NCI-H1105 (cell line): ENCODE data around the gene BABAM2.
A peak's percentile ranks its signal among the peaks of the same experiment; 100 is the strongest.
"Not testable (repeated sequence)": the region's sequence is repeated elsewhere in the genome, so short reads cannot be mapped to it uniquely, and the experiment has no call there.

Experiments
- DNase-seq: peaks from one replicate; lab custom pipeline; 2025; lab: John Stamatoyannopoulos, UW

Gene BABAM2

DNA sequence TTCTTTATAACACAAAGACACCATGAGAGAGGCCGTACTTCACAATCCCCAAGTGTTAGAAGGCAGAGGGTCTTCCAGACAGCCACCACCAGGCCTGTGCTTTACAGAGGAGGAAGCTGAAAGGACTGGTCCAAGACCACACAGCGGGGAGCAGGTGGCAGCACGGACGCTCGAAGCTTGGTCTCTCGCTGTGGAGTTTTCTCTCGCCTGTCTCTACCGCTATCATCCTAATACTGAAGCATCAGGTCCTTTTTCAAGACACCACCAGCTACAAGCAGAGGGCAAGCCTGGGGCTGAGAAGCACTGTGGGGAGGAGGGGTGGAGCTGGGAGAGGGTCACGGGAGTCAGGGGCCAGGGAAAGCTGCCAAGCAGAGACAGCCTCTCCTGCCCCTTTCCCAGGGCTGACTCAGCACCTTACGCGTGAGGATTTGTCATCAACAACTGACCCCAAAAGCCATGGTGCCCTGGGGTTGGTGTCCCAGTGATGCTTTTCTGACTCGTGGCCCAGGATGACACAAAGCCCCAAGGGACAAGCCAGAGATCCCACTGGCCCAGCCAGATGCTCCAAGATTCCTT, 470.3 kb downstream of the BABAM2 start:
- DNase-seq = no peak

DNA sequence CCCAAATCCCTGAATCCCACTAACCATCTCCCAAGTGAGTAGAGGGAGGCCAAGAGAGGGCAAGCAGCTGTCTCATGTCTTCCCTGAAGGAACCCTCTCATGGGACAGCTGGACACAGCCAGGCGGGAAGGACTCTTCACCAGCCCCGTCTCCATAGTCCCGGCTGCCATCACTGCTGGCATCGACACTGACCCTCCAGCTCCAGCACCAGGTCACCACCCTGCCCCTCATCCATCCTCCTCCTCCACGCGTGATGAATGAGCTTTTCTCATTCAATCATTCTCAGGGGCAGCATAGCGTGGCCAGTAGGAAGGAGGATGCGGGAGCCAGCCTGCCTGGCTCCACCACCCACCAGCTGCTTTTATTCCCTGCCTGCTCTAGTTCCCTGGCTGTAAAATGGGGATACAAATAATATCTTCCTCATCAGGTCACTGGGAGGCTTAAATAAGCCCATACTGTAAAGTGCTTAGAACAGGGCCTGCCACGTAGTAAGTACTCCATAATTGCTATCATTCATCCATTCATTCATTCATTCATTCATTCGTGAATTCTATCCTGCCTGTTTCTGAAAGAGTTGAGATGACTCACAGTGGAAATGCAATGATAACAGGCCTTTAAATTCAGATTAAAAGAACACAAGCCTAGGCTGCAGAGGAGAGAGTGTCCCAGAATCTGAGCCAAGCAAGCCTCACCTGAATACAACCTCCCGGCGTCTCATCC, 471.6 kb downstream of the BABAM2 start:
- no peak for DNase-seq

- DNase-seq = no peak
Observed at GRCh38 chr2:28362991-28363521, 472.5 kb downstream of the BABAM2 start.

GRCh38 chr2:28363686-28364280, 473.3 kb downstream of the BABAM2 start:
- DNase-seq = no peak

DNA sequence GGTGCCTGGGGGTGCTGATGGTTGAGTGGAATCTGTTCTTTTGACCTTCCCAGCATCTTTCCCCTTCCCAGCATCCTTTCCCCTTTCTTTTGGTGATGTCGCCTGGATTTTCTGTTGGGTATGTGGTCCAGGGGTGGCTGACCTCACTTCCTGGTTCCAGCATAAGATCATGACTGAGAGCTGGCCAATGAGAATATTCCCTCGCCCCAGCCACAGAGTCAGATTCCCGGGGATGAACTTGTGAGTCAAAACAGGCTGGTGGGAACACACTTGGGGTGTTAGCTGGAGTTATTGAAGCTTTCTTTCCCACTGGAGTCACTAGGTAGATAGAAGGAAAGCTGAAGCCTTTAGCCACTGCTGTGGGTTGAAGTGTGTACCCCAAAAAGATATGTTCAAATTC, 474.1 kb downstream of the BABAM2 start:
- DNase-seq = no peak

DNA sequence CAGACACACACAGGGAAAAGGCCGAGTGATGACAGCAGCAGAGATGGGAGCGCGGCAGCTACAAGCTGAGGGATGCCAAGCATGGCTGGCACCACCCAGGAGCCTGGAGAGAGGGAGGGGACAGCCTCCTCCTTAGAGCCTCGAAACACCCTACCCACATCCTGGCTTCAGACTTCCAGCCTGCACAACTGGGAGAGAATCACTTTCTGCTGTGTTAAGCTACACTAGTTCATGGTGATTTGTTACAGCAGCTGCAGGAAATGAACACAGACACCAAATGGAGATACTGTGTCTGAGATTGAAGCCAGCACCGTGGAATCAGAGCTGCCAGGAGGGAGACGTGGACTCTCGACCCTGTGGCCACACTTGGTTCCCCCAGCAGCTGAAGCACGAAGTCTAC, 474.6 kb downstream of the BABAM2 start:
- DNase-seq = no peak

GRCh38 chr2:28366149-28366495, 475.6 kb downstream of the BABAM2 start:
- DNase-seq = no peak

- DNase-seq = no peak
Observed at GRCh38 chr2:28366496-28367282, 476.2 kb downstream of the BABAM2 start.

DNA sequence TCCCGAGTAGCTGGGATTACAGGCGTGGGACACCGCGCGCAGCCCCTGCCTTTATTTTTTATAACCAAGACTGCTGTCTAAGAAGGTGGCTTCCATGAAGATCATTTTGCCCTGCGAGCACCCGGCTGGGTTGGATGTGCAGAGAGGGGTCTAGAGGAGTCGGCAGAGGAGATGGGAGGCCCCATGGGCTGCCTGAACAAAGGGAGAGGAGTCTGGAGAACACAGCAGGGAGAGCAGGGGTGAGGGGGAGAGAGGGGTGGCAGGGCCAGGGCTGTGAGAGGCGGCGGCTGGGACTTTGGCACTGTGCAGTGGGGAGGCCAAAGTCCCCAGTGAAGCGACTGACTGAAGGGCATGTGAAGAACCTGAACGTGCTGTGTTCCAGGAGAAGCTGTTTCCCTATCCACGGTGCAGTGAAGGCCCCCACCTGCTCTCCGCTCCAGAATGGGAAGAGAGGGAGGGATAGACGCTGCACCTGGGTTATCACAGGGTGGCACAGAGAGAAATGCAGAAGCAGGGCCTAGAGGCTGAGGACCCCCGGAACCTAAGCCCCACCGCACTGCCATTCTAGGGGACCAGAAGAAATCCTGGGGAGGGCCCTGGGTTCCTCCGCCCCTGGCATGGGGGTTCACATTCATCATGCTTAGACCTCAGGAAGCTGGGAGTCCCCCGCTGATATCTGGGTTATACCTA, 477.3 kb downstream of the BABAM2 start:
- DNase-seq = no peak

DNA sequence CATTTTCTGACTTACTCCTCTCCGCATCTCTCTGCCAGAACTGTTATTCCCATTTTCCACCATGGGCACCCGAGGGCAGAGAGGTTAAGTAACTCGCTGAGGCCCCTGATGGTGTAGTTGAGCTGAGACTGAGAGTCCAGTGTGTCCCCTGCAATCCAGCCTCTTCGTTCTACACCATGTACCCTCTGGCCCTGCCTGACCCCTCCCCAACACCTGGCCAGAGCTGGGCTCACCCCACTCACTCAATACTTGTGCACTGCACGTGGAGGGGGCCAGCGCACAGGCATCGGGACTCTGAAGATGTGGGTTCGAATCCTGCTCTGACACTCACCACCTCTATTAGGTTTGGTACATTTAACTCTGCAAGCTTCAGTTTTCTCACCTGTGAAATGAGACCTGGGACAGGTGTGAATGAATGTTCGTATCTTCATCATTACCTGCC, 477.8 kb downstream of the BABAM2 start:
- DNase-seq = no peak

DNA sequence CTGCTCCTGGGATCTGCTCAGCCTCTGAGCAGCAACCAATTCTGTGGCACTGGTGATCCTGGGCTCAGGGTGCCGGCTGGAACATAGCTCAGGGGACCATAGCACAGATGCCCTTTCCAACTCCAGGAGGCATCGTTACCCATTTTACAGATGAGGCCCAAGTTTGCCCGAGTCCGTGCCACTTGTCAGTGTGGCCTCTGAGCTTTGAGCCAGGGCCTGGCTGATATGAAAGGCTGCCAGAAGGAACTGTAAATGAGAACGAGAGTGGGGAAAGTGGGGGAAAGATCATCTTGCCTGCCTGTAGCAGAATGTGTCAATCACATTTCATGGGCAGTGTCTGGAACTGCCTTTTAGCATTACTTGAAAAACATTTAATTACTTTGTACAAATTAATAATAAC, 478.8 kb downstream of the BABAM2 start:
- no peak for DNase-seq

- no peak for DNase-seq
Observed at GRCh38 chr2:28370354-28370753, 479.8 kb downstream of the BABAM2 start.

DNA sequence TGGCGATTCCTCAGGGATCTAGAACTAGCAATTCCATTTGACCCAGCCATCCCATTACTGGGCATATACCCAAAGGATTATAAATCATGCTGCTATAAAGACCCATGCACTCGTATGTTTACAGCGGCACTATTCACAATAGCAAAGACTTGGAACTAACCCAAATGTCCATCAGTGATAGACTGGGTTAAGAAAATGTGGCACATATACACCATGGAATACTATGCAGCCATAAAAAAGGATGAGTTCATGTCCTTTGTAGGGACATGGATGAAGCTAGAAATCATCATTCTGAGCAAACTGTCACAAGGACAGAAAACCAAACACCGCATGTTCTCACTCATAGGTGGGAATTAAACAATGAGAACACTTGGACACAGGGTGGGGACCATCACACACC, 481.2 kb downstream of the BABAM2 start:
- not testable (repeated sequence) for DNase-seq

DNA sequence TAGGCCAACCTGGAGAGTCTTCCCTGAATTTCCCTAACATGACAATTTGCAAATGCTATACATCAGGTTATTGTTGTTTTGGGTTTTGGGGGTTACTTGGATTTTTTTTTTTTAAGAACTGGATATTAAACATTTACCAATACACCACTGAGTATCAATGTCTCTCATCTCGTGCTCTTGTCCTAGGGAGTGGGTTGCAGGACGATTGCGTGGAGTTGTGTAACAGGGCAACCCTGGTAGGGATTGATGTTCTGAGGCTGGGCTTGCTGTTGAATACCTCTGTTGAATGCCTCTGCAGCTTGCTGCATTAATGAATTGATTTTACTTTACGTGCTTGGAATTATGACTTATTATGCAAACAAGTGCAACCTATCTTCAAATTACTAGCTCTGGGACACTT, 483.3 kb downstream of the BABAM2 start:
- DNase-seq = no peak

DNA sequence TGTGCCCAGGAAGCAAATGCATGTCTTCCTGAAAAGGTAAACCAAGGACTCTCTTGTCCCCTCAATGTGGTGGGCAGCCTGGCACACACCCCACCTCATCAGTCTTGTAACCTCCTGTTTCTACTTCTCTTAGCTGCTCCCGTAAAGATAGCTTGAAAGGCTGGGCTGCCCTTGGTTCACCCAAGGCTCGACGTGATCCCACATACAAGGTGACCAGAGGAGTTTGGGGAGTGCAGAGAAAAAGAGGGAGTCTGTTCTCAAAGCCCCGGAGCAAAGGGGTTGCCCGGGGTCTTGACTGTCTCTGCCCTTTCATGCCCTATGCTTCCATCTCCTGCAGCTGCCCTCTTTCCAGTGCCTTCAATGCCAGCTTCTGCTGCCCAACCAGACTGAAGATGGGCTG, 483.8 kb downstream of the BABAM2 start:
- no peak for DNase-seq

- DNase-seq = no peak
Observed at GRCh38 chr2:28375236-28375635, 484.7 kb downstream of the BABAM2 start.

DNA sequence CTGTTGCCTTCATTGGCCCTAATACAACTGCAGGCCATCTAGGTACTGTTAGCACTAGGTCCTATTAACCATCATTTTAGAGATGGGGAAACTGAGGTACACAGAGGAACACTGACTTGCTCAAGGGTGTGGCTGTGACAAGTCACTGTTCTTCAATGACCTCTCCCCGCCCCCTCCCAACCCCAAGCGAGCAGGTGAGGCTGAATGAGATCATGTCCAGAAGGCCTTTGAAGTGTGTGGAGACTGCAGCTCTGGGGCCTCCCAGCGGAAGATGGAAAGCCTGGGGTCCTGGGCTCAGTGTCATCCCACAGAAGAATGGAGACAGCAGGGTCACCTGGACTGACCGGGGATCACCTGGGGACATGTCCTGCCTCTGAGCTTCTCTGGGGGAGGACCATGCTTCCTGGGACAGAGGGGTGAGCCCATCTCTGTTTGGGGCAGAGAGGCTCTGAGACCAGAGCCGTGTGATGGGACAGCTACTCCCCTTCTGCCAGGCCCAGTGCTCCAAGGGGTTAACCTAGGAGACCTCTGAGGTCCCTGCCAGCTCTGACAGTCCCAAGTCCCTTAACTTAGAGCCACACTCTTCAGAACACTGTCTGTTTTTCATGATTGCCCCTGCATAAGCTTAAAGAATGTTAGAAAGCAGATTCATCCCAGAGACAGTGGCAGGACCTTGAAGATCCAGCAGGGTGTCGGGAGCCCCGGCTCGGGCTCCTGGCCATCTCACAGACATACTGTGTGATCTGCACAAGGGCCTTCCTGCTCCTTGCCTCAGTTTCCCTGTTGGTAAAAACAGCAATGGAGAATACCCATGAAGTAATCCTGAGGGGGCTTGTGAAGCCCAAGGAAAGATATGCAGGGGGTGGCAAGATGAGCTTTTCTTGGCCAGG, 485.5 kb downstream of the BABAM2 start:
- DNase-seq = no peak

DNA sequence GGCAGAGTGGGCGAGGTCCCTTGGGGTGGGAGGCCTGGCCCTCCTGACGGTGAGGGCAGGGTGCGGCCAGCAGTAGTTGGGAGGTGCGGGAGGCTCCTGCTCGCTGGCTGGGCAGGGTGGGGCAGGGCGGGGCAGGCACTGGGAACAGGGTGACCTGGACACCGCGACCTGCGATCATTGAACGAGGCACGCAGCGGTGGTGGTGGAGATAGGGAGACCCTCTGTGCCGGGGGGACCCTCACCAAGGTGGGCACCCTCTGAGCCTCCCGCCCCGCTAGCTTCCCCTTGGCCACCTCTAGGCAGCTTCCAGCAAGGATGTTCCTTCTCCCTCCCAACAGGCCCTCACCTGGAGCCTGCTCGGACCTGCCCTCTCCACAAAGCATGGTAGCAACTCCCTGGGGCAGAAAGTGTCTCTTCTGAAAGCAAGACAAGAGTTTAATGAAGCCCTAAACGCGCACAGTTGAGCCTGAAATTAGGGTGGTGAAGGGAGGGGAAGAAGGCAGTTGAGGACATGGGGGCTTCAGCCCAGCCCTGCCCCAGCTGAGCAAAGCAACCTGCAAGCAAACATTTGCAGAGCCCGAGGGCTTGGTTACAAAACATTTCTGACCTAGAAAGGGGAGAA, 486.8 kb downstream of the BABAM2 start:
- no peak for DNase-seq

DNA sequence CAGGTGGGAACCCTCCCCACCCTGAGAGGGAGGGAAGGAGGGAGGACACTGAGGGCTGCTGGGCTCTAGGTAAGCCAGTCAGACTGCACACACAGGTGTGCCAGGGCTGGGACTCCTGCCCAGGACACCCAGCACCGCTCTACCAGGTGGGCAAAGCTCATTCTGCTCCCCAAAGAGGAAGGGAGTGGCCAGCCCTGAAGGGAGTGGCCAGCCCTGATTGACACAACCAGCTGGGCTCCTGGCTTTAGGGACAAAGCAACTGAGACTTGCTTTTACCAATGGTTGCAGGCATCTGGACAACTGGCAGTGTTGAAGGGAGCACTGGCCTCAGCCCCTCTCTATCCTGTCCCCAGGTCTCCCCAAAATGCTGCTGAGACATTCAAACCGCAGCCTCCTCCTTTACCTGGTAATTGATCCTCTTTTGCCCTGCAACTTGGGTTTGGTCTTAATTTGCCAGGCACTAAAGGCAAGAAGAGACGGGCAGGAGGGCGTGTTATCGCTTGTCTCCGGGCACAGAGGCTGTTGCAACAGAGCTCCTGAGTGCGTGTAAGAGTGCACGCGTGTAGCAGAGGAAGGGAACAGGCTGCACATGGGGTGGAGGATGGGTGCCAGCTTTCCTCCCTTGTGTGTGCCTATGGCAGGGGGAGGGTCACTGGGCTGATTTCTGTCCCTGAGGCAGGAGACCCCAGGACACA, 487.6 kb downstream of the BABAM2 start:
- peak; percentile 53 for DNase-seq
